Retinal pigment epithelial cell (primary cell): ENCODE data around the gene MAST4.

ENCODE experiments used
- DNase-seq: peaks from one replicate; pipeline ENCODE4 v3.0.0-alpha.2; 2010; ENCODE audit warnings: low read depth
- H3K4me3 ChIP-seq: 2 replicates; pipeline ENCODE4 v1.5.1; 2011; ENCODE audit warnings: mild to moderate bottlenecking, low read length, control low read depth, moderate library complexity
- CTCF ChIP-seq: conservative IDR thresholded peaks from 2 replicates; pipeline ENCODE4 v1.5.1; 2011; ENCODE audit warnings: low read depth, low read length, control low read depth, inconsistent platforms

Gene MAST4

DNA sequence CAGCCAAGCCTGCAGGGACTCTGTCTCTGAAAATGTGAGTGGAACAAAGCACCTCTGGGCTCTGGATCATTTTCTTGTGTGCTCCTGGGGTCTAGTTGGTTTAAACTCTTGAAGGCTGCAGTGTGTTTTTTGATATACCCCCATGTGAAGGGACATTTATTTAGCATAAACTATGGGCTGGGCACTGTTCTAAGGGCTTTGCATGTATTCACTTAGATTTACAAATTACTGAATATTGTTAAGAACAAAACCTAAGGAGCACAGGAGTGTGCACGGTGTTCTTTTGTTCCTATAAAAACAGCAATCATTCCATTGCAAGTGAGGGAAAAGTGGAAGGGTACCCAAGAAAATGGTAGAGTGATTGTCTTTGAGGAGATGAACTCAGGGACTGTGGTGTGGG lies 620.4 kb downstream of the MAST4 start:
- DNase-seq: no peak
- TF ChIP-seq CTCF: no peak
- H3K4me3 ChIP-seq: no peak overlapping the region
